ENCODE results near the gene FGGY. TPM values are rescaled to one million over a fixed set of nuclear protein-coding genes. Genes with fewer than 3 reads are reported as not detected.

The FGGY gene
- total and polyA plus RNA-seq, 2 donors: 15.6 to 25.3 TPM

DNA sequence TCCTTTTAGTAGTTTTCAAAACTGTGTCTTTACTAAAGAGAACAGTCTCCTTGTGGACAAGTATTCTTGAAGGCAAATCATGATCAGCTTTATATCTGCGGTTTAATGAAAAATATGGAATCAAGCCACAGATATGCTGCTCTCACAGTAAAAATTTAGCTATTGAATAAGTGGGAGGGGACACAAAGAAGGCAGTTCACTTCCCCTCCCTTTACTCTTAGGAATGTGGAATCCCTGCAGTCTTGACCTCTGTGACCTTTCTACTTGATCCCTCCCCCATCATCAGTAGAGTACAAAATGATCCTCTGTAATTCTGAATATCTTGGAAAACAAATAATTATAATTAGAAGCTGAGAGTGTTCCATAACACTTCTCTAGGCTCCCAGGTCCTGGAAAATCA lies 381.1 kb downstream of the FGGY start:
- no peaks in the 10 kb centered on the region for H3K36me3 ChIP-seq (ENCODE audit: control insufficient read depth in 2 of 2, insufficient read depth in 2 of 2, low read length in 1 of 2)
- H3K27ac ChIP-seq (ENCODE audit: low read depth in 1 of 2, low read length in 1 of 2): no peak overlapping the region
- no peak for DNase-seq (ENCODE audit: low read depth in 6 of 9, low spot score in 9 of 9)
- H3K9me3 ChIP-seq (ENCODE audit: control insufficient read depth in 2 of 2, insufficient read depth in 1 of 2, low read length in 1 of 2): no peaks in the 10 kb centered on the region
- no peaks in the 10 kb centered on the region for H3K27me3 ChIP-seq (ENCODE audit: control insufficient read depth in 2 of 2, insufficient read depth in 1 of 2, low read length in 1 of 2)
- H3K4me1 ChIP-seq (ENCODE audit: control insufficient read depth in 2 of 2, insufficient read depth in 2 of 2, low read length in 2 of 2): peaks cover 0 to 3% of the 10 kb centered on the region in 2 donors
- 100% methylated on average over 1 of the region's 1 CpG for WGBS
- no peak overlapping the region for H3K4me3 ChIP-seq (ENCODE audit: low read length in 2 of 2)

DNA sequence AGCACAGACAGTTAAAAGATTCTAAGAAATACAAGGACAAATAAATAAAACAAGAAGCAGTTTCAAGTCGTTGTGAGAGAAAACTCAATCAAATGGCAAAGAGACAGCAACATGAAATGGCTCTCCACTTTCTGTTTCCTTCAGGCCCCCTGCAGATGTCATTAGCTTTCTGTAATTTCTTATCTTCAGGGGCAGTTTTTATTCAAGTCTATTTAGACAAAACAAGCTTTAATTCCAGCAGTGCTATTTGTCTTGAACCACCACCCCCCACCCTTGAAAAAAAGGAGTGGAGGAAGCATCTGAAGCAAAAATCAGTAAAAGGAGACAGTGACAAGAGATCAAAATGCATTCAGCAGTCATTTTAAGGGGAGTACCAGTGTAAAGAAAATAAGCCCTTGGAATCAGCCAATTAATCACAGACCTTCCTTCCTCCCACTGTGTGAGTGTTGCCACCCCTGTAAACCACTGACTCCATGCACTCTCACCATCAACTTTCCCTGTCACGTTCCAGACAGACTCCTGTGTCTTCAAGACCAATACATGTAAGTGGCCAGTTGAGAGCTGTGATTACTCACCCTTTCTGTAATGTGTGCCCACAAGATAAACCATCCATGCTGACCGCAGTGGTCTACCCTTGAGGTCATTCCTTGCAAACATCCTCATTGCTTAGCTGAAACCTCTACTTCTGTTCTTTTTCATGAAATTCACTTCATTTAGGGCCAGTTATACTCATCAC lies 381.8 kb downstream of the FGGY start:
- WGBS: 65% methylated on average over 3 of the region's 3 CpGs
- H3K4me3 ChIP-seq (ENCODE audit: low read length in 2 of 2): no peak overlapping the region
- no peaks in the 10 kb centered on the region for H3K9me3 ChIP-seq (ENCODE audit: control insufficient read depth in 2 of 2, insufficient read depth in 1 of 2, low read length in 1 of 2)
- H3K27ac ChIP-seq (ENCODE audit: low read depth in 1 of 2, low read length in 1 of 2): no peak overlapping the region
- no peaks in the 10 kb centered on the region for H3K36me3 ChIP-seq (ENCODE audit: control insufficient read depth in 2 of 2, insufficient read depth in 2 of 2, low read length in 1 of 2)
- peaks cover 0 to 3% of the 10 kb centered on the region in 2 donors for H3K4me1 ChIP-seq (ENCODE audit: control insufficient read depth in 2 of 2, insufficient read depth in 2 of 2, low read length in 2 of 2)
- H3K27me3 ChIP-seq (ENCODE audit: control insufficient read depth in 2 of 2, insufficient read depth in 1 of 2, low read length in 1 of 2): no peaks in the 10 kb centered on the region
- no peak for DNase-seq (ENCODE audit: low read depth in 6 of 9, low spot score in 9 of 9)

DNA sequence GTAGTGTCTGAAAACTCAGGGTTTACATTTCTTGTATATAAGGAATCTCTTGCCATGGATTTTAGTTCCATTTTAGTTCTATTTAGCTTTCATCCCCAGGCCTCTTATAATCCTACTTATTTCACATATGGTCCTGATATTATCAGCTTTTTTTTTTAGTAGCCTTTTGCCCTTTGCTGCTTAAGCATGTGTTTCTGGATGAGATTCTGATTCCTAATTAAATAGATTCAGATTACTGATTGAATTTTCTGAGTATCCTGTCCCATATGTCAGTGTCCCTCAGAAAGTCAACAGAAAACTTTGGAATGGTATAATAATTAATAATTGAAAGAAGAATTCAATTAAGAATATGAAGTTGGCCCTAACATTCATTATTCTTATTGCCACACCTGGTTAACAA lies 383.1 kb downstream of the FGGY start:
- H3K36me3 ChIP-seq (ENCODE audit: control insufficient read depth in 2 of 2, insufficient read depth in 2 of 2, low read length in 1 of 2): no peaks in the 10 kb centered on the region
- no peaks in the 10 kb centered on the region for H3K27me3 ChIP-seq (ENCODE audit: control insufficient read depth in 2 of 2, insufficient read depth in 1 of 2, low read length in 1 of 2)
- no peak overlapping the region for H3K27ac ChIP-seq (ENCODE audit: low read depth in 1 of 2, low read length in 1 of 2)
- DNase-seq (ENCODE audit: low read depth in 6 of 9, low spot score in 9 of 9): no peak
- H3K4me1 ChIP-seq (ENCODE audit: control insufficient read depth in 2 of 2, insufficient read depth in 2 of 2, low read length in 2 of 2): no peaks in the 10 kb centered on the region
- H3K4me3 ChIP-seq (ENCODE audit: low read length in 2 of 2): no peak overlapping the region
- no peaks in the 10 kb centered on the region for H3K9me3 ChIP-seq (ENCODE audit: control insufficient read depth in 2 of 2, insufficient read depth in 1 of 2, low read length in 1 of 2)

DNA sequence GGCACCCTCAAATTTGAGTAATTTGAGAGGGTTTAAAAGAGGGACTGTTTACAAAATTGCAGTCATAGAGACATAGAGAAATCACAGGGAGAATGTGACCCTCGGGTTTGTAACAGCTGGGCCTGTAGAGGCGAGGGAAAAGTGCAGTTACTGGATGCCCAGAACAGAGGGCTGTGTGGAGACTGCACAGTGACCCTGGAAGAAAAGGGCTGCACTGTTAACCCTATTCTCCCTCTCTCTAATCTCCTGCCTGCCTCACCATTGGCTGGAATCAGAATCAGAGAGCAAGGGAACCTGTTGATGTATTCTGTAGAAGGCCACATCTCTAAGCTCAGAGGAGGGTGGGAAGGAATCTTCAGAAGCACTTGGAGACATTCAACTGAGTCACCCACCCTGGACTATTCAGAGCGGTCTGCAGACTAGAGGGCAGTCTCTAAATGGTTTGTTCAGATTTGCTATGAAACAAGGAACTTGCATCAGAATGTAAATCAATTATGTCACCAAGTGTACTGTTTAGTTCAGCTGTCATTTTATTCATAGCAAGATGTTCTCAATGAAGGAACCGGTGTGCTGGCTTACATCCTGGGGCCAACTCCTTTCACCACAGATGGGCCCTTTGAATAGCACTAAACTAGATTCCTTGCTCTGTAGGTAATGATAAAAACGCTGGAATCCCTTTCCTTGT lies 385.6 kb downstream of the FGGY start:
- DNase-seq (ENCODE audit: low read depth in 6 of 9, low spot score in 9 of 9): no peak
- Histone ChIP-seq H3K4me1 (ENCODE audit: control insufficient read depth in 2 of 2, insufficient read depth in 2 of 2, low read length in 2 of 2) (no peaks in the 10 kb centered on the region), H3K36me3 (ENCODE audit: control insufficient read depth in 2 of 2, insufficient read depth in 2 of 2, low read length in 1 of 2) (no peaks in the 10 kb centered on the region), H3K9me3 (ENCODE audit: control insufficient read depth in 2 of 2, insufficient read depth in 1 of 2, low read length in 1 of 2) (no peaks in the 10 kb centered on the region), H3K4me3 (ENCODE audit: low read length in 2 of 2) (no peak overlapping the region), H3K27me3 (ENCODE audit: control insufficient read depth in 2 of 2, insufficient read depth in 1 of 2, low read length in 1 of 2) (no peaks in the 10 kb centered on the region), H3K27ac (ENCODE audit: low read depth in 1 of 2, low read length in 1 of 2) (no peak overlapping the region)
- WGBS: 81% methylated on average over 5 of the region's 5 CpGs

DNA sequence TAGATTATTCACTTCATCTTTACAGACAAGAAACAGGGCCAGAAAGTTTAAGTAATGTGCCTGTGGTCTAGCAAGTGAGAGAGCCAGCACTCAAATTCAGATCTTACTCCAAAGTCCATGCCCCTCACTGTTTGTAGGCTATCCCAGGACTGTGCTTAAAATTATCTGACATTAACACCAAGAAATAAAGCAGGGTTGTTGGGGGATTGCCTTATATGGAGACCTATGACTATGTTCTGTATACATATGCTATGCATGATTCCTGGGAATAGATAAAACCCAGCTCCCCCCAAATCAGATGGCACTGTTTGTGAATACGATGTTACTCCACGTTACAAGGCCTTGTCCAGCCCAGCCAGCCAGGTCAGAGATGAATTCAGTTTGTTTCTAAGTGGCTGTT lies 386.3 kb downstream of the FGGY start:
- no peaks in the 10 kb centered on the region for H3K27me3 ChIP-seq (ENCODE audit: control insufficient read depth in 2 of 2, insufficient read depth in 1 of 2, low read length in 1 of 2)
- no peak for DNase-seq (ENCODE audit: low read depth in 6 of 9, low spot score in 9 of 9)
- no peak overlapping the region for H3K27ac ChIP-seq (ENCODE audit: low read depth in 1 of 2, low read length in 1 of 2)
- over 99% methylated on average over 2 of the region's 2 CpGs for WGBS
- H3K4me1 ChIP-seq (ENCODE audit: control insufficient read depth in 2 of 2, insufficient read depth in 2 of 2, low read length in 2 of 2): no peaks in the 10 kb centered on the region
- H3K4me3 ChIP-seq (ENCODE audit: low read length in 2 of 2): no peak overlapping the region
- no peaks in the 10 kb centered on the region for H3K36me3 ChIP-seq (ENCODE audit: control insufficient read depth in 2 of 2, insufficient read depth in 2 of 2, low read length in 1 of 2)
- H3K9me3 ChIP-seq (ENCODE audit: control insufficient read depth in 2 of 2, insufficient read depth in 1 of 2, low read length in 1 of 2): no peaks in the 10 kb centered on the region

DNA sequence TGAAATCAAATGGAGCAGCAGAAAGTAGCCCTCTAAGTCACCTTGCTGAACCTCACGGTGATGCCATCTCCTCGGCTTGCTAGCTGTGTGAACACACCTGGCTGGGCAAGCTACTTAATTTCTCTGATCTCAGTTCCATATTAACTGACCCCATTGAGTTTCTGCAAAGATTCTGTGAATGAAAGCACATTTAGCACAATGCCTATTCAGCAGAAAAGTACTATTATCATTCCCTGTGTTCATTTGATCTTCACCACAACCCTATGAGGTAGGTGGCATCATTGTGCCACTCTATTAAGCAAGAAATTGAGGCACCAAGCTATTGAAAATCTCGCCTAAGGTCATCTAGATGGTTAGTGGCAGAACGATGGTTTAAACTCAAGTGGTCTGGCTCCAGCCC lies 387.8 kb downstream of the FGGY start:
- no peaks in the 10 kb centered on the region for H3K27me3 ChIP-seq (ENCODE audit: control insufficient read depth in 2 of 2, insufficient read depth in 1 of 2, low read length in 1 of 2)

DNA sequence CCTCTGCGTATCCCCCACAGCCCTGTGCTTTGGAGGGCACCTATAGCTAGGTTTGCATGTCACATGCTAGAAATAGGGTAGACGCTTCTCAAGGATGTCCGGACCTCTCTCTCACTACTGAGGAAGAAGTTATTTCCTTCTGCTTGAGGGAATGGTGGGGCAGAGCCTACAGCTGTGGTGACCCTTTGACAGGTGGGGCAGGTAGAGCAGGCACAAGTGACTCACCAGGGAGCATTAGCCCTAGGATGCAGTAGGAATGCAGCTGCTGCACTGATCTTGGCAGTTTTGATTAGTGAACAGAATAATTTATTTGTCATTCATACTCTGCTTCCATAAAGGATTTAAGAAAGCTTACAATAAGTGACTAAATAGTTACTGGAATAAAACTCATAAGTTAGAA lies 388.2 kb downstream of the FGGY start:
- DNase-seq (ENCODE audit: low read depth in 6 of 9, low spot score in 9 of 9): no peak
- Histone ChIP-seq H3K4me1 (ENCODE audit: control insufficient read depth in 2 of 2, insufficient read depth in 2 of 2, low read length in 2 of 2) (no peaks in the 10 kb centered on the region), H3K27ac (ENCODE audit: low read depth in 1 of 2, low read length in 1 of 2) (no peak overlapping the region), H3K9me3 (ENCODE audit: control insufficient read depth in 2 of 2, insufficient read depth in 1 of 2, low read length in 1 of 2) (no peaks in the 10 kb centered on the region), H3K27me3 (ENCODE audit: control insufficient read depth in 2 of 2, insufficient read depth in 1 of 2, low read length in 1 of 2) (no peaks in the 10 kb centered on the region), H3K4me3 (ENCODE audit: low read length in 2 of 2) (no peak overlapping the region), H3K36me3 (ENCODE audit: control insufficient read depth in 2 of 2, insufficient read depth in 2 of 2, low read length in 1 of 2) (no peaks in the 10 kb centered on the region)
- WGBS: 98% methylated on average over 3 of the region's 3 CpGs

More for the DNA sequence above, 387.8 kb downstream of the FGGY start:
- H3K4me3 ChIP-seq (ENCODE audit: low read length in 2 of 2): no peak overlapping the region
- H3K27ac ChIP-seq (ENCODE audit: low read depth in 1 of 2, low read length in 1 of 2): no peak overlapping the region
- 96% methylated on average over 4 of the region's 4 CpGs for WGBS
- H3K36me3 ChIP-seq (ENCODE audit: control insufficient read depth in 2 of 2, insufficient read depth in 2 of 2, low read length in 1 of 2): no peaks in the 10 kb centered on the region
- no peaks in the 10 kb centered on the region for H3K4me1 ChIP-seq (ENCODE audit: control insufficient read depth in 2 of 2, insufficient read depth in 2 of 2, low read length in 2 of 2)
- no peak for DNase-seq (ENCODE audit: low read depth in 6 of 9, low spot score in 9 of 9)
- H3K9me3 ChIP-seq (ENCODE audit: control insufficient read depth in 2 of 2, insufficient read depth in 1 of 2, low read length in 1 of 2): no peaks in the 10 kb centered on the region

DNA sequence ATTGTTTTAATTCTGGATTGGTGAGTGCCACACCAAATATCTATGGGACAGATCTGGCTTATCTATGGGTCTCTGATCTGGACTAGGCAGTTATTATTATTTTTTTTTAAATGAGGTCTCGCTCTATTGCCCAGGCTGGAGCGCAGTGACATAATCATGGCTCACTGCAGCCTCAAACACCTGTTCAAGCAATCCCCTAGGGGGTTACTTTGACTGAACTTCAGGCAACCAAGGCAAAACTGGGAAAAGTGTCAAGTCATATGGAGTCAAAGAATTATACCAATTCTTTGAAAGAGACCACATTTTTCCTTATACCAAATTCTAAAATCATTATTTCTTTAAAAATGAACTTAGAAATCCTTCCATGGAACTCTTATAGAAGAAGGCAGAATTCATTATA lies 388.8 kb downstream of the FGGY start:
- no peak for DNase-seq (ENCODE audit: low read depth in 6 of 9, low spot score in 9 of 9)
- H3K36me3 ChIP-seq (ENCODE audit: control insufficient read depth in 2 of 2, insufficient read depth in 2 of 2, low read length in 1 of 2): no peaks in the 10 kb centered on the region
- WGBS: 92% methylated on average over 2 of the region's 2 CpGs
- H3K9me3 ChIP-seq (ENCODE audit: control insufficient read depth in 2 of 2, insufficient read depth in 1 of 2, low read length in 1 of 2): no peaks in the 10 kb centered on the region
- no peaks in the 10 kb centered on the region for H3K27me3 ChIP-seq (ENCODE audit: control insufficient read depth in 2 of 2, insufficient read depth in 1 of 2, low read length in 1 of 2)
- H3K27ac ChIP-seq (ENCODE audit: low read depth in 1 of 2, low read length in 1 of 2): no peak overlapping the region
- H3K4me3 ChIP-seq (ENCODE audit: low read length in 2 of 2): no peak overlapping the region
- H3K4me1 ChIP-seq (ENCODE audit: control insufficient read depth in 2 of 2, insufficient read depth in 2 of 2, low read length in 2 of 2): no peaks in the 10 kb centered on the region

DNA sequence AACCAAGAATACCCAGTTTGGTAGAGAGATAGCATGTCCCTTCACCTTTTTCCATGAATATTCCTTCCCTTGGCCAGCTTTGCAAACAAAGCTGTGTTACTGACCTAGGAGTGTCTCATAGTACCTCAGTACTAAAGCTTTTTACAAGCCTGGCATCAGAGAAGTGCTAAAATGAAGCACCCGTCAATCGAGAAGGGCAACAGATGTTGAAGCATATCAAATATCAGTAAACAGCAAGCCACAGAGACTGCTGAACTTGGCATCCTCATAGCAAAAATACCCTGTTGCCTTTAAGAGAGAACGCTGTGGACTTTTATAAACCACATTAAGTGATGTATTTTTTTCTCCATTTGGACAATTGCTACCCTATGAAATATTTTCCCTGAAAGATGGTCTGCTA lies 389.3 kb downstream of the FGGY start:
- H3K4me1 ChIP-seq (ENCODE audit: control insufficient read depth in 2 of 2, insufficient read depth in 2 of 2, low read length in 2 of 2): no peaks in the 10 kb centered on the region
- H3K27me3 ChIP-seq (ENCODE audit: control insufficient read depth in 2 of 2, insufficient read depth in 1 of 2, low read length in 1 of 2): no peaks in the 10 kb centered on the region
- 94% methylated on average over 3 of the region's 3 CpGs for WGBS
- DNase-seq (ENCODE audit: low read depth in 6 of 9, low spot score in 9 of 9): no peak
- no peaks in the 10 kb centered on the region for H3K9me3 ChIP-seq (ENCODE audit: control insufficient read depth in 2 of 2, insufficient read depth in 1 of 2, low read length in 1 of 2)
- no peaks in the 10 kb centered on the region for H3K36me3 ChIP-seq (ENCODE audit: control insufficient read depth in 2 of 2, insufficient read depth in 2 of 2, low read length in 1 of 2)
- H3K27ac ChIP-seq (ENCODE audit: low read depth in 1 of 2, low read length in 1 of 2): no peak overlapping the region
- H3K4me3 ChIP-seq (ENCODE audit: low read length in 2 of 2): no peak overlapping the region
